ENCODE measurements around the gene FAU. TPM values are rescaled to one million over a fixed set of nuclear protein-coding genes. Genes with fewer than 3 reads are reported as not detected.

Gene FAU
- total RNA-seq, 2 experiments from 2014 or later: 1,937 to 1,976 TPM

DNA sequence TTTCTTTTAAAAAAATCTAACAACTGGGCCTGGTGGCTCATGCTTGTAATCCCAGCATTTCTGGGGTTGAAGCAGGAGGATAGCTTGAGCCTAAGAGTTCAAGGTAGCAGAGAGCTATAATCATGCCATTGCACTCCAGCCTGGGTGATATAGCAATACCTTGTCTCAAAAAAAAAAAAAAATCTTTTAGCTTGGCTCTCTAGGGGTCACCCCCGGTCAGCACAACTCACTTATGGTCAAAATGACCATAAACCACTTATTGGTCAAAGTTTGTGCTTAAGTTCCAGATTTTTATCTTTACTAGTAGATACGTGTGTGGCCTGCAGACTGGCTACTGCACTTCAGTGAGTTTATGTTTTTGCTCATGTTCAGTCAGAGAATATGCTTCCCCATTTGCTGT, 41.8 kb upstream of the FAU start:
- H3K36me3 ChIP-seq (ENCODE audit: insufficient read depth, low read length): no peaks in the 10 kb centered on the region
- DNase-seq (no peak), ATAC-seq (ENCODE audit: poor library complexity) (no peak)
- Mint-ChIP-seq H3K36me3 (ENCODE audit: low read depth) (no peaks in the 10 kb centered on the region), H3K27ac (no peak overlapping the region), H3K27me3 (peaks cover 4% of the 10 kb centered on the region), H3K9me3 (no peaks in the 10 kb centered on the region), H3K4me3 (no peak overlapping the region), H3K4me1 (ENCODE audit: low read depth) (no peaks in the 10 kb centered on the region)
- no peak overlapping the region for H3K27ac ChIP-seq (ENCODE audit: low read depth in 1 of 2, low read length in 2 of 2)
- no peaks in the 10 kb centered on the region for H3K4me1 ChIP-seq (ENCODE audit: insufficient read depth, low read length)
- ChIA-PET CTCF (no interaction called here), POLR2A (no interaction called here)
- H3K4me3 ChIP-seq (ENCODE audit: low read length): no peak overlapping the region
- H3K27me3 ChIP-seq (ENCODE audit: control insufficient read depth in 1 of 2, insufficient read depth in 2 of 2, low read length in 2 of 2): no peaks in the 10 kb centered on the region
- intact Hi-C loops (cut with DNase I, micrococcal nuclease): no loop called here
- no peaks in the 10 kb centered on the region for H3K9me3 ChIP-seq (ENCODE audit: control insufficient read depth in 1 of 2, insufficient read depth in 1 of 2, low read length in 2 of 2)
- TF ChIP-seq, protein P1, sequence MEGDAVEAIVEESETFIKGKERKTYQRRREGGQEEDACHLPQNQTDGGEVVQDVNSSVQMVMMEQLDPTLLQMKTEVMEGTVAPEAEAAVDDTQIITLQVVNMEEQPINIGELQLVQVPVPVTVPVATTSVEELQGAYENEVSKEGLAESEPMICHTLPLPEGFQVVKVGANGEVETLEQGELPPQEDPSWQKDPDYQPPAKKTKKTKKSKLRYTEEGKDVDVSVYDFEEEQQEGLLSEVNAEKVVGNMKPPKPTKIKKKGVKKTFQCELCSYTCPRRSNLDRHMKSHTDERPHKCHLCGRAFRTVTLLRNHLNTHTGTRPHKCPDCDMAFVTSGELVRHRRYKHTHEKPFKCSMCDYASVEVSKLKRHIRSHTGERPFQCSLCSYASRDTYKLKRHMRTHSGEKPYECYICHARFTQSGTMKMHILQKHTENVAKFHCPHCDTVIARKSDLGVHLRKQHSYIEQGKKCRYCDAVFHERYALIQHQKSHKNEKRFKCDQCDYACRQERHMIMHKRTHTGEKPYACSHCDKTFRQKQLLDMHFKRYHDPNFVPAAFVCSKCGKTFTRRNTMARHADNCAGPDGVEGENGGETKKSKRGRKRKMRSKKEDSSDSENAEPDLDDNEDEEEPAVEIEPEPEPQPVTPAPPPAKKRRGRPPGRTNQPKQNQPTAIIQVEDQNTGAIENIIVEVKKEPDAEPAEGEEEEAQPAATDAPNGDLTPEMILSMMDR (IDR thresholded peaks at IDR 0.05): no peak

DNA sequence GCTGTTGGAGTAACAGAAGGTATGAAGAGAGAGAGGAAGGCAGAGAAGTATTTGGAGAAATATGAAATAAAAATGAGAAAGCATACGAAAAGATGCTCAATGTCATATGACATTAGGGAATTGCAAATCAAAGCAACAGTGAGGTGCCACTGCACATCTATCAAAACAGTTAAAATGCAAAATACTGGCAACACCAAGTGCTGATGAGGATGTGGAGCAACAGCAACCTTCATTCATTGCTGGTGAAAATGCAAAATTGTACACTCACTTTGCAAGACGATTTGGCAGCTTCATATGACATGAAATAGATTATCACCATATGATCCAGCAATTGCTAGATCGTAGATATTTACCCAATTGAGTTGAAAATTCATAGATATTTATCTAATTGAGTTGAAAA, 38.7 kb upstream of the FAU start:
- H3K27ac Mint-ChIP-seq: no peak overlapping the region
- no peaks in the 10 kb centered on the region for H3K36me3 Mint-ChIP-seq (ENCODE audit: low read depth)
- Histone ChIP-seq H3K27me3 (ENCODE audit: control insufficient read depth in 1 of 2, insufficient read depth in 2 of 2, low read length in 2 of 2) (no peaks in the 10 kb centered on the region), H3K27ac (ENCODE audit: low read depth in 1 of 2, low read length in 2 of 2) (no peak overlapping the region), H3K9me3 (ENCODE audit: control insufficient read depth in 1 of 2, insufficient read depth in 1 of 2, low read length in 2 of 2) (no peaks in the 10 kb centered on the region), H3K4me1 (ENCODE audit: insufficient read depth, low read length) (no peaks in the 10 kb centered on the region), H3K4me3 (ENCODE audit: low read length) (no peak overlapping the region), H3K36me3 (ENCODE audit: insufficient read depth, low read length) (no peaks in the 10 kb centered on the region)
- TF ChIP-seq, protein P1 (IDR thresholded peaks at IDR 0.05): no peak
- no peaks in the 10 kb centered on the region for H3K9me3 Mint-ChIP-seq
- H3K27me3 Mint-ChIP-seq: peaks cover 4% of the 10 kb centered on the region
- ATAC-seq (ENCODE audit: poor library complexity) (no peak), DNase-seq (no peak)
- H3K4me1 Mint-ChIP-seq (ENCODE audit: low read depth): no peaks in the 10 kb centered on the region
- ChIA-PET CTCF (no interaction called here), POLR2A (no interaction called here)
- no peak overlapping the region for H3K4me3 Mint-ChIP-seq
- intact Hi-C loops (cut with DNase I, micrococcal nuclease): no loop called here

DNA sequence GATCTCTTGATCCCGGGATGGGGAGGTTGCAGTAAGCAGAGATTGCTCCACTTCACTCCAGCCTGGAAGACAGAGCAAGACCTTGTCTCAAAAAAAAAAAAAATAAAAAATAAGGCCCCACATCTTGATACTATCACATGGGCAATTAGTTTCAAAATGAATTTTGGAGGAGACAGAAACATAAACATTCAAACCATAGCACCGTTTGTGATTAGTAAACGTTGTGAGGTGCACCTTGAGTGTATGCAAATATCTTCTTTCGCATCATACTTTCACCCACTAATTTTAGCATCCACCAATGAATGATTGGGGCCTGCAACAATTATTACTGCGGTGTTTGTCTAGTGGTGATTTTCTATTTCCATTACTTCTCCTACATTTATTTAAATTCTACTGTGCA, 37.1 kb upstream of the FAU start:
- no peak overlapping the region for H3K4me3 ChIP-seq (ENCODE audit: low read length)
- ATAC-seq (ENCODE audit: poor library complexity) (no peak), DNase-seq (no peak)
- intact Hi-C loops (cut with DNase I, micrococcal nuclease): no loop called here
- no peaks in the 10 kb centered on the region for H3K9me3 ChIP-seq (ENCODE audit: control insufficient read depth in 1 of 2, insufficient read depth in 1 of 2, low read length in 2 of 2)
- H3K4me1 Mint-ChIP-seq (ENCODE audit: low read depth): no peaks in the 10 kb centered on the region
- no peaks in the 10 kb centered on the region for H3K27me3 ChIP-seq (ENCODE audit: control insufficient read depth in 1 of 2, insufficient read depth in 2 of 2, low read length in 2 of 2)
- peaks cover 4% of the 10 kb centered on the region for H3K27me3 Mint-ChIP-seq
- no peak overlapping the region for H3K4me3 Mint-ChIP-seq
- no peaks in the 10 kb centered on the region for H3K36me3 Mint-ChIP-seq (ENCODE audit: low read depth)
- H3K27ac ChIP-seq (ENCODE audit: low read depth in 1 of 2, low read length in 2 of 2): no peak overlapping the region
- TF ChIP-seq, protein P1 (IDR thresholded peaks at IDR 0.05): no peak
- ChIA-PET CTCF (no interaction called here), POLR2A (no interaction called here)
- H3K36me3 ChIP-seq (ENCODE audit: insufficient read depth, low read length): no peaks in the 10 kb centered on the region
- H3K27ac Mint-ChIP-seq: no peak overlapping the region
- no peaks in the 10 kb centered on the region for H3K4me1 ChIP-seq (ENCODE audit: insufficient read depth, low read length)
- no peaks in the 10 kb centered on the region for H3K9me3 Mint-ChIP-seq

Data from CD4-positive, alpha-beta T cell (primary cell).